Activated naive CD8-positive, alpha-beta T cell (primary cell): Measurements from ENCODE around the gene TMEM94.
A peak's percentile ranks its signal among the peaks of the same experiment; 100 is the strongest.

Experiments used
- H3K27ac Mint-ChIP-seq: one replicate; pipeline ENCODE4 v1.8.0; 2021; ENCODE audit warnings: mixed read lengths
- H3K27me3 Mint-ChIP-seq: one replicate; pipeline ENCODE4 v1.8.0; 2021; ENCODE audit warnings: mixed read lengths
- H3K36me3 Mint-ChIP-seq: one replicate; pipeline ENCODE4 v1.8.0; 2021; ENCODE audit warnings: mixed read lengths
- H3K4me1 Mint-ChIP-seq: one replicate; pipeline ENCODE4 v1.8.0; 2021; ENCODE audit warnings: low read depth, mixed read lengths
- H3K4me3 Mint-ChIP-seq: one replicate; pipeline ENCODE4 v1.8.0; 2021; ENCODE audit warnings: mild to moderate bottlenecking, mixed read lengths
- H3K9me3 Mint-ChIP-seq: one replicate; pipeline ENCODE4 v1.8.0; 2021; ENCODE audit warnings: low read depth, mixed read lengths

TMEM94 gene

DNA sequence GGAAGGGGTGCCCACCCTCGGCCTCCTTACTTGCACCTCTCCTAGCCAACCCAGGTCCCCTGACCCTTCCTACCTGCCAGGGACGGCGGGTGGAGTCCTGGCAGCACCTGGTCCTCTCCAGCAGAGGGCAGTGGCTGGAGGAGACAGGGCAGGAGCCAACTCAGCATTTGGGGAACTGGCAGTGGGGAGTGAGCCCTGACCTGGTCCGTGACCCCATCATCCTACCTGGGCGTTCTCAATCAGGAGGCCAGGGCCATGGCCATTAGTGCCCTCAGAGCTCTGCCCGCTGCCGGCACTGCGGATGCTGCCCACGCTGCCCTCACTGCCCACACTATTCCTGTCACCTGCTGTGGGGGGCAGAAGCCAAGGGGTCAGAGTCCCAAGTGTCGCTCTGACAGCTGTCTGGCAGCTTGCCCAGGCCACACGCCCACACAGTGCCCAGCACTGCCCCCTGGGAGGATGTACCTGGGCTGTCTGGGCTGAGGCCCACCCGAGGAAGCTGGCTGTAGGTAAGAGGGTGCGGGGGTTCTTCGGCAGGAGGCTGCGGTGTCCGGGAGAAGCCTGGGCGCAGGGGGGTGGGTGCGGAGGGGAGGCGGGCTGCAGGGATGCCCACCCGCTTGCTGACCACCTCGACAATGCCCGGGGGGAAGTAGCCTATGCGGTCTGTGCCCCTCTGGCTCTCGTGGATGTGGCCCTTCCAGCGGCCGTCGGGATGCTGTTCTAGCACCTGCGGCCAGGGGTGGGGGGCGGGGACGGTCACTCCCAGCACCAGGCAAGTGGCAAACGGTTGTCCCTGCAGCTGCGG, 48.1 kb downstream of the TMEM94 start:
- no peaks in the 10 kb centered on the region for H3K9me3 Mint-ChIP-seq
- no peak overlapping the region for H3K27ac Mint-ChIP-seq
- no peak overlapping the region for H3K4me3 Mint-ChIP-seq
- H3K36me3 Mint-ChIP-seq, result no peaks in the 10 kb centered on the region
- no peaks in the 10 kb centered on the region for H3K27me3 Mint-ChIP-seq
- H3K4me1 Mint-ChIP-seq, result no peaks in the 10 kb centered on the region

DNA sequence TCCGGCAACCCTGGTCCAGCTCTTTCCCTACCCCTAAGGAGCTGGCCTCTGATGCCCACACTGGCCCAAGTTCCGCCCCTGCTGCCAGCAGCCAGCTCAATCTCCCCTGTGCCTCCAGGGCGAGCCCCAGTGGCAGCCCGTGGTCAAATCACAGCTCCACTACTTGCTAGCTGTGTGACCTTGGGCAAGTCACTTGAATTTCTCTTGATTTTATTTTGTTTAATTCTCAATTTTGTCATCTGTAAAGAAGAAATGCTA, 48.6 kb downstream of the TMEM94 start:
- H3K4me3 Mint-ChIP-seq, result no peak overlapping the region
- no peaks in the 10 kb centered on the region for H3K9me3 Mint-ChIP-seq
- H3K36me3 Mint-ChIP-seq, result no peaks in the 10 kb centered on the region
- H3K4me1 Mint-ChIP-seq, result no peaks in the 10 kb centered on the region
- H3K27ac Mint-ChIP-seq, result no peak overlapping the region
- no peaks in the 10 kb centered on the region for H3K27me3 Mint-ChIP-seq

DNA sequence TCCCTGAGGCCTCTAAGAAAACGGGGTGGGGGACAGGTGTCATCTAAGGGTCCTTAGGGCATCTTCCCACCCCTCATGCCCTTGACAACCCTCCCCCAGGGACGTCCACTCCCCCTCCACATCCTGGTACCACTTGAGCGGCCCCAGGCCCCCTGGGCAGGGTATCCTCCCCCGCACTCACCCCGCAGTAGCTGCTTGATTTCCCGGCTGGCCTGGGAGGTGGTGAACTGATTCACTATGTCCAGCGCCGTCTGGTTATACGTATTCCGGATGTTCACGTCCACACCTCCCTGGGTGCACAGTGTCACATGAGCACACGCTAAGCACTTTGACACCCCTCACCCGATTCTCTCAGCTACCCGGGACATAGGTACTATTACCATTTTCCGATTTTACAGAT, 49.2 kb downstream of the TMEM94 start:
- H3K36me3 Mint-ChIP-seq, result no peaks in the 10 kb centered on the region
- H3K27ac Mint-ChIP-seq, result no peak overlapping the region
- no peak overlapping the region for H3K4me3 Mint-ChIP-seq
- no peaks in the 10 kb centered on the region for H3K9me3 Mint-ChIP-seq
- no peaks in the 10 kb centered on the region for H3K4me1 Mint-ChIP-seq
- no peaks in the 10 kb centered on the region for H3K27me3 Mint-ChIP-seq

DNA sequence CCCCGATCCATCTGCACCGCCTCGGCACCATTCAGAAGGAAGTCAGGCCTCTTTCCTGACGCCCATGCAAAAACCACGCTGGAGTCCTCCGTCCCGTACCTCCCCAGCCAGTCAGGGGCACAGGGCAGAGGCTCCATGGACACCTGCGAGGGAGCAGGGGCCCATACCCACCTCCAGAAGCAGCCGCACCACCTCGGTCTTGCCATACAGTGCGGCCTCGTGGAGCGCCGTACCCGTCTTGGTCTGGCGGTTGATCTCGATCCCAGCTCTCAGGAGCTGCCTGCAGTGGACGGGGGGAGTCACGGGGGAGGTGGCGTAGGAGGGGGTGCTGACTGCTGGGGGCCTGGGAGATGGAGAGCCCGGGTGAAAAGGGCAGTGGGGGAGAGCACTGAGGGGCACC, 49.7 kb downstream of the TMEM94 start:
- Mint-ChIP-seq H3K27ac (no peak overlapping the region), H3K36me3 (no peaks in the 10 kb centered on the region), H3K27me3 (no peaks in the 10 kb centered on the region), H3K4me3 (no peak overlapping the region), H3K4me1 (no peaks in the 10 kb centered on the region), H3K9me3 (no peaks in the 10 kb centered on the region)

DNA sequence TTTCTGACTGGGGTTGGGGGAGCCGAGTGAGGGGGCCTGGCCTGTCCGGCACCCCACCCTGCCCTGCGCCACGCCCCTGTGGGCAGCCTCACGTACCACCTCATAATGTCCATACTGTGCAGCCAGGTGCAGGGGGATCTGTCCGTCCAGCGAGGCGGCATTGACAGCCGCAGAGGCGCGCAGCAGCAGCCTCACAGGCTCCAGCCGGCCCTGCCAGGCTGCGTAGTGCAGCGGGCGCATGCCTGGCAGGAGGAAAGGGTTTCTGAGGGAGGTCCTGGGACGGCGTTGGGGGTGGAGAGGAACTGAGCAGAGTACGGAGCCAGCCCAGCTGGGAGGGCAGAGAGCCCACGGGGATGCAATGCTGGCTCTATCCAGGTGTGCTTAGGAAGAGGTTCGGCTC, 50.5 kb downstream of the TMEM94 start:
- Mint-ChIP-seq H3K27me3 (no peaks in the 10 kb centered on the region), H3K4me3 (no peak overlapping the region), H3K27ac (no peak overlapping the region)

DNA sequence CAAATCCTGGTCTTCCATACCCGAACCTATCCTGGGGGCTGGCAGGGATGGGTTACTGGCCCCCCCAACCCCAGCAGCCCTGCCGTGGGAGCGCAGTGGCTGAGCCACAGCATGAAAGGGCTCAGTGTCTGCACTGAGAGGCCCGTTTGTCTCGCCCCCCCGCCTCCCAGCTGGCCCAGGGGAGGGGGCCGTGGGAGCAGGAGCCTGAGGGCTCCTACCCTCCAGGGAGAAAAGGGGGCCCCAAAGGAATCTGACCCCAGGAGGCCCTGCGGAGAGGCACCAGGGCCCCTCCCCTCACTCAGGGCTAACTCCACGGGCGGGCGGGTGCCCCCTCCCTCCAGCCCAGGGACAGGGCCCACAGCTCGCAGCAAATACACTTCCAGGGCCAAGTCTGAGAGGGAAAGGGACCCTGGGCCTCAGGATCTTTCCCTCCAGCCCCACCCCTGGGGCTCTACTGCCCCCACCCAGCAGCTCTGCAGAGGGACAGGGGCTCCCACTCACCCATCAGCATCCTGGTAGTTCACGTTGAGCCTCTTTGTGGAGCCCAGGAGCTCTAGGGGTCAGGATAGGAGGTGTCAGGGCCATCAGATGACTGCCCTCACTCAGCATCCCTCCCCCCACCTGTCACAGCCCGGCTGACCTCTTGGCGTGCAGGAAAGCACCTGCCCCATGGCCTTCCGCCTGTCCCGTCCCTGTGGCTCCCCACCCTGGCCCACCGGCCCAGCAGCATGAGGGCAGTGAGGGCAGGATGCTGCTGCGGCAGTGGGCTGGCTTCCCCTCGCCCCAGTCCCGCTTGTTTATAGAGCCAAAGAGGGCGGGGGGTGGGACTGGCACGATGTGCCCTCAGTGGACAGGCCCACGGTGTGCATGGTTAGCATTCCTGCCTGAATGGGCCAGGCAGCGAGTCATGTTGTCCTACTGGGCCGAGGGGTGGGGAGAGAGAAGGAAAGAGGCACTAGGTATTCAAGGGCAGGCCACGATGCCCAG, 51.6 kb downstream of the TMEM94 start:
- Mint-ChIP-seq H3K36me3 (no peaks in the 10 kb centered on the region), H3K4me1 (no peaks in the 10 kb centered on the region), H3K4me3 (no peak overlapping the region), H3K27me3 (no peaks in the 10 kb centered on the region), H3K27ac (no peak overlapping the region), H3K9me3 (no peaks in the 10 kb centered on the region)

More for the DNA sequence above, 50.5 kb downstream of the TMEM94 start:
- no peaks in the 10 kb centered on the region for H3K9me3 Mint-ChIP-seq
- H3K4me1 Mint-ChIP-seq, result no peaks in the 10 kb centered on the region
- H3K36me3 Mint-ChIP-seq, result no peaks in the 10 kb centered on the region

DNA sequence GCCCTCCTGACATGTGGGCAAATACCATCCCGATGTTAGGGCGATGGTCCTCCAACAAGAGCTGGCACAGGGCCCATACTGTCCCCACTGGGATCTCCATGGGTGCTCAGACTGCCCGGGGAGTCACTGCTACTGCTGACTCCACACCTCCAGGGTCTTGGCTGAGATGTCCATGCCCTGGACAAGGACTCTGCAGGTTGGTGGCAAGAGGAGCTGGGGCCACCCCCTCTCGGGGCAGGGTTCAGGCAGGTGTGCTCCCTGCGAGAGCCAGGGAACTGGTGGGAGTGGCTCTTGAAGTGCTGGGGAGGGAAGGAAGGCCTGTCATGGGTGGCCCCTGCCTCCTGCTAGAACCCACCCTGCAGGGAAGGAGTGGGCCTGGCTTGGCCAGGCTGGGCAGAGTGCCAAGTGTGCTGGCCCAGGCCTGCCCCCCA, 52.5 kb downstream of the TMEM94 start:
- no peaks in the 10 kb centered on the region for H3K36me3 Mint-ChIP-seq
- H3K4me3 Mint-ChIP-seq, result no peak overlapping the region
- no peak overlapping the region for H3K27ac Mint-ChIP-seq
- H3K9me3 Mint-ChIP-seq, result no peaks in the 10 kb centered on the region
- H3K4me1 Mint-ChIP-seq, result no peaks in the 10 kb centered on the region
- H3K27me3 Mint-ChIP-seq, result no peaks in the 10 kb centered on the region

DNA sequence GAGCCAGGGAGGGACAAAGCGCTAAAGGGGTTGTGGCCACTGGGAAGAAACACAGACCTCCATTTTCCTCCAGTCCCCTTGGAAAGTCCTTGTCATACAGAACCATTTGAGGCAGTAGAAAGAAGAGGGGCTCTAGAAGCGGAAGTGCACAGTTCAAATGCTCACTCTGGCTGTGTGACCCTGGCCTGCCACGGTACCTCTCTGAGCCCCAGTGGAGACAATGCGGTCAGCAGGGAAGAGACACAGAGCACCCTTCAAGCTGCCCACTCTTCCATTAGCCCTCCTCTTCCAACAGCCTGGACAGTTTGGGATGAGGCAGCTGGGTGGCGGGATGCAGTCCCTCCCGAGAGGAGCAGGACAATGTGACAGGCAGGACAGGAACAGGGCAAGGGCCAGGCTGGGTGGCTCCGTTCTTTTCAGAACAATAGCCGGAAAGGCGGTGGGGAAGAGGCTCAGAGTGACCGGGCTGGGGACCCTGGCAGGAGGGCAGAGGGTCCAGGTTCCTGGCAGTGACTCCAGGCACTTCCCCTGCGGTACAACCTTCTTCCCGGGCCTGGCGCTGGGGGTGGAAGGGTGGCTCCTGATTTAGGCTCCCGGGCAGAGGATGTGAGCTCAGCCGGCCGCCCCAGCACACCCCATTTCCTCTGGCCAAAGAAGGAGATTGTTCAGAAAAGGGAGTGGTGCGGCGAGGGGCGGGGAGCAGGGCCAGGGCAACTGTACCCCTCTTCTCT, 53.3 kb downstream of the TMEM94 start:
- Mint-ChIP-seq H3K4me3 (no peak overlapping the region), H3K36me3 (no peaks in the 10 kb centered on the region), H3K27ac (no peak overlapping the region), H3K9me3 (no peaks in the 10 kb centered on the region), H3K4me1 (no peaks in the 10 kb centered on the region), H3K27me3 (no peaks in the 10 kb centered on the region)

DNA sequence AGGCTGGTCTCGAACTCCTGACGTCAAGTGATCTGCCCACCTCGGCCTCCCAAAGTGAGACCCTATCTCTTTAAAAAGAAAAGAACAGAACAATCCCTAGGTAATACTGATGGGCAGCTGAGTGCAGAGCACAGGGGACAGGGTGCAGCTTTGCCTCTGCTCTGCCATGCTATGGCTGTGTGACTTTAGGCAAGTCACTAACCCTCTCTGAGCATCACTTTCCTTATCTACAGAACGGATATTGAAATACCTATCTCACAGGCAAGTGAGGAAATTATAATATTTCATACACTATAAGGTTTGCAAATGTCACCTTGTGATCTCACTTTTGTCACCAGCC, 54.8 kb downstream of the TMEM94 start:
- H3K4me3 Mint-ChIP-seq, result no peak overlapping the region
- H3K27me3 Mint-ChIP-seq, result no peaks in the 10 kb centered on the region
- H3K9me3 Mint-ChIP-seq, result no peaks in the 10 kb centered on the region
- H3K27ac Mint-ChIP-seq, result no peak overlapping the region
- no peaks in the 10 kb centered on the region for H3K4me1 Mint-ChIP-seq
- no peaks in the 10 kb centered on the region for H3K36me3 Mint-ChIP-seq

DNA sequence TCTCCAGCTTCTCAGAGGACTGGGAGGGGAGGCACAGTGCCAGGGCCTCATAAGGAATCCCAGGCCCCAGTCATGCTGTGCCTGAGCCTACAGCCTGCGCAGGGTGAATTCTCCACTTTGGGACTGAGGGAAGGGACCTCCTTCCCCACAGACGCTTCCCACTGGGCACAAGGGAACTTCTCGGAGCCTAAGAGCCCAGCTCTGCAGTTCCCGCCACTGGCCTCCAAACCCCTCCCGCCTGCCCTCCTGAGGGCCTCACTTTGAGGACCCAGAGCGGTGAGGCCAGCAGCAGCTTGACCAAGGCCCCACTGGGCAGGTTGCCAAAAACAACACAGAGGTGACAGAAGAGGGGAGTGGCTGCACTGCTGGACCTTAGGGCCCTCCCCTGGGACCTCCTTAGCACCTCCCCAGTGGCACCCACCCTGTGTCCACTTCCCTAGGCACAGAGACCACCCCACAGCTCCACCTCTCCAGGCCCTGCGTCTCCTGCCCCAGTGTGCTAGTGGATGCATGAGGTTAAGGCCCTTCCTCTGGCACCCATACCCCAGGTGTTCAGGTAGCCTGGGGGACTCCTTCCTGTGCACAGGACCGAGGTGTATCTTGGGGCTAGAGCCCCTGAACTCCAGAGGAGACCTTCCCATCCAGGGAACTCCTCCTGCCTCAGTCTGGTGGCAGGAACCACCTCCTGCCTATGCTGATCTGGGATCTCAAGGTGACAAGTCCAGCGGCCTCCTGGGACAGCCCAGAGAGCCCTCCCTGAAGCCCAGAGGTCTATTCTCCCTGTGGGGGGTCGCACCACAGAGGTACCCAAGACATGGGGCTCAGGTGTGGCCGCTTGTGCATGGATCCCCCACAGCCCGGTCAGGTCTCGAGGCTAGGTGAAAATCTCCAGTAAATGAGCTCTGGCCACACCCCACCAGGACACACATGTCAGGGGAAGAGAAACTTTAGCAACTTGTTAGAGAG, 55.5 kb downstream of the TMEM94 start:
- H3K27ac Mint-ChIP-seq, result no peak overlapping the region
- H3K9me3 Mint-ChIP-seq, result no peaks in the 10 kb centered on the region
- H3K36me3 Mint-ChIP-seq, result no peaks in the 10 kb centered on the region
- H3K27me3 Mint-ChIP-seq, result no peaks in the 10 kb centered on the region
- H3K4me1 Mint-ChIP-seq, result no peaks in the 10 kb centered on the region
- H3K4me3 Mint-ChIP-seq, result no peak overlapping the region

DNA sequence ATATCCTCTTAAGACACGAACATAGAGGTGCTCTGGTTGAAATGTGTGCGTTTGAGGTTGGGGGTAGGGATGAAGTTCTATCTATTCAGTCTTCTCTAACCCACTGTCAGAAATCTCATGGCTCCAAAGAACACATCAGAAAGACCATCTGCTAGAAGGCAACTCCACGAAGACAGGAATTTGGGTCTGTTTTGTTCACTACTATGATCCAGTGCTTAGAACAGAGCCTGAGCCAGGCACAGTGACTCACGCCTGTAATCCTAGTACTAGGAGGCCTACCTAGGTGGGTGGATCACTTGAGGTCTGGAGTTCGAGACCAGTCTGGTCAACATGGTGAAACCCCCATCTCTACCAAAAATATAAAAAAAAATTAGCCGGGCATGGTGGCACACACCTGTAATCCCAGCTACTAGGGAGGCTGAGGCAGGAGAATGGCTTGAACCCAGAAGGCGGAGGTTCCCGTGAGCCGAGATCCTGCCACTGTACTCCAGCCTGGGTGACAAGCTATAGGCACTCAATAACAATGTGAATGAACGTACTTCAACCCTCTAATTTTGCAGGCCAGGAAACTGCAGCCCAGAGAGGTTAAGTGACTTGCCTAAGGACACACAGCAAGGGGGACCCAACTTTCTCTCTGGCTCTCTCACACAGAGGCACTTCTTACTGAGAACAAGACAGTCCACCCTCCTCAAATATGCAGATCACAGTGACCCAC, 56.6 kb downstream of the TMEM94 start:
- Mint-ChIP-seq H3K27me3 (no peaks in the 10 kb centered on the region), H3K9me3 (no peaks in the 10 kb centered on the region), H3K36me3 (peaks cover 5% of the 10 kb centered on the region), H3K4me1 (peaks cover 10% of the 10 kb centered on the region), H3K4me3 (no peak overlapping the region), H3K27ac (no peak overlapping the region)

DNA sequence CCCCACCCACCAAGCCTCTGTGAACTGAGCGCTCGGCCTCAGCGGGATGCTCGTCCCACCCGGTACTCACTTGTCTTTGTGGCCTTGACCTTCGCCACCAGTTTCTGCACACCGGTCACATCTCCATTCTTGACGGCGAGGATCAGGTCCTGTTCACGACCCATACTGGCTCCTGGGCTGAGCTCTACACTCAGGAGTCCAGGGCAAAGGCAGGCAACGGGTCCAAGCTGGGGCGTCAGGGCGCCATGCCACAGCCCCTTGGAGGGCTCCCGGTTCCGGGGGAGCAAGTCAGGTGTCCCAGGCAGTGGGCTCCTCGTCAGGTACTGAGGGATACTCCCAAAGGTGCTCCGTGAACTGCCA, 57.2 kb downstream of the TMEM94 start:
- no peaks in the 10 kb centered on the region for H3K27me3 Mint-ChIP-seq
- no peak overlapping the region for H3K4me3 Mint-ChIP-seq
- H3K4me1 Mint-ChIP-seq, result peaks cover 16% of the 10 kb centered on the region
- H3K36me3 Mint-ChIP-seq, result peaks cover 10% of the 10 kb centered on the region
- H3K27ac Mint-ChIP-seq, result no peak overlapping the region
- no peaks in the 10 kb centered on the region for H3K9me3 Mint-ChIP-seq

DNA sequence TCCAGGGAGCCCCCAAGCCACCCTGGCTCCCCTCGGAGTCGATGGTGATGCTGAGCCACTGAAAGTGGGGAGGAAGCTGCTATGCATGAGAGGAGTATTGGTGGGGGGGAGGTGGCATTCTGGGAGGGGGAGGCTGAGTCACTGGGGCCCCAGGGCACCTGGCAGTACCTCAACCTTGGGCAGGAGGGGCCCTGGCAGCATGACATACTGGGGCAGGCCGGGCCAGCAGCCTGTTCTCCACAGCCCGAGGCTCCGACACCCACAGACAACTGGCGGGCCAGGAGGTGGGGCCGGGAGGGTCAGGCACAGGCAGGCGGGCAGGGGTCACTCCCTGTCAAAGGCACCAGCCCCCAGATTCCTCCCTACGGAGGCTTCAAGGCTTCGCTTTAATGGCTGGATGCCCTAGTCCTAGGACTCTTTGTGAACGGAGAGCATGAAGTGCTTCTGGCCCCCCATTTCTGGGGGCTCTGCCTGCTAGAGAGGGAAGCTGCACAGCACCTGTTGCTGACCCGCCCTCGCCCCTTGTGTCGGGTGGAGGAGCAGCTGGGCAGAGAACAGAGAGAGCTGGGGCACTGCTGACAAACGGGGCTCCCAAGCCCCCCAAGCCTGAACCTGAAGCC, 58.0 kb downstream of the TMEM94 start:
- Mint-ChIP-seq H3K4me1 (peaks cover 22% of the 10 kb centered on the region), H3K27ac (no peak overlapping the region), H3K4me3 (peak overlapping the region; percentile 56), H3K36me3 (peaks cover 10% of the 10 kb centered on the region), H3K27me3 (no peaks in the 10 kb centered on the region), H3K9me3 (no peaks in the 10 kb centered on the region)
